GM12878 (cell line): ENCODE data around the gene TLR9. TPM values are rescaled to one million over a fixed set of nuclear protein-coding genes. Genes with fewer than 3 reads are reported as not detected.
A peak's percentile ranks its signal among the peaks of the same experiment; 100 is the strongest.

ENCODE experiments used
- ATAC-seq: fragments of 200-7000 bp; cut with Tn5 transposase; 3 replicates; pipeline ENCODE4 v1.9.1; 2020; ENCODE audit warnings: mild to moderate bottlenecking, moderate library complexity
- BruUV-seq: library from RNA; stranded (reverse); fragments of 400-500 nt; replicated peaks from 2 replicates; lab custom pipeline; 2021; lab: Mats Ljungman, UMichigan
- CTCF ChIA-PET: fragments of 300-600 bp; sonication (Branson Sonifier 250); formaldehyde crosslinking; extraction: SDS; loops from one replicate; lab custom pipeline; 2021; ENCODE audit warnings: inconsistent platforms; lab: Yijun Ruan, JAX
- POLR2A ChIA-PET: fragments of 350-600 bp; formaldehyde crosslinking; extraction: SDS; loops from one replicate; lab custom pipeline; 2021; ENCODE audit warnings: inconsistent platforms; lab: Charles Lee
- RAD21 ChIA-PET: fragments of 300-600 bp; sonication (Branson Sonifier 250); formaldehyde crosslinking; loops from one replicate; lab custom pipeline; 2023; ENCODE audit warnings: antibody characterized with exemption; ENCODE audit not compliant: unreplicated experiment; lab: Charles Lee
- SMC1A ChIA-PET: fragments of 300-600 bp; sonication (Branson Sonifier 250); formaldehyde crosslinking; loops from one replicate; lab custom pipeline; 2023; ENCODE audit not compliant: unreplicated experiment, uncharacterized antibody; lab: Charles Lee
- DNase-seq: peaks from one replicate; pipeline ENCODE4 v3.0.0-alpha.2; 2011; ENCODE audit warnings: low read depth, low spot score
- FAIRE-seq: peaks from 3 replicates; lab custom pipeline; 2011; peaks lifted over from hg19 to GRCh38; lab: Jason Lieb, UNC
- H2AFZ ChIP-seq: 2 replicates; pipeline ENCODE4 v1.6.0; 2011; ENCODE audit warnings: low read depth, low read length, control low read depth; ENCODE audit not compliant: control insufficient read depth
- H3K27ac ChIP-seq: 2 replicates; pipeline ENCODE4 v1.5.1; 2011; ENCODE audit warnings: control low read depth; ENCODE audit not compliant: control insufficient read depth, insufficient read depth
- H3K27me3 ChIP-seq, 2 experiments: replicated peaks in 1 of 2; 2 replicates each; pipeline versions ENCODE4 v1.6.0 to v1.6.1; 2011; ENCODE audit warnings: low read length in 1 of 2; ENCODE audit not compliant: control insufficient read depth in 2 of 2, insufficient read depth in 2 of 2
- H3K36me3 ChIP-seq, 2 experiments: 2 replicates each; pipeline ENCODE4 v1.5.1; 2011; ENCODE audit warnings: low read length in 1 of 2; ENCODE audit not compliant: control insufficient read depth in 2 of 2, insufficient read depth in 2 of 2
- H3K4me1 ChIP-seq: 2 replicates; pipeline ENCODE4 v1.6.1; 2011; ENCODE audit warnings: mild to moderate bottlenecking, low read length, moderate library complexity, mixed read lengths; ENCODE audit not compliant: control insufficient read depth, insufficient read depth
- H3K4me2 ChIP-seq: 2 replicates; pipeline ENCODE4 v1.6.0; 2011; ENCODE audit warnings: control low read depth; ENCODE audit not compliant: control insufficient read depth, insufficient read depth
- H3K4me3 ChIP-seq: fragments of 200-600 bp; sonication (generic); 2 replicates; pipeline ENCODE4 v1.5.1; 2016
- H3K79me2 ChIP-seq: 2 replicates; pipeline ENCODE4 v1.6.0; 2011; ENCODE audit warnings: low read length; ENCODE audit not compliant: control insufficient read depth, insufficient read depth
- H3K9ac ChIP-seq: 2 replicates; pipeline ENCODE4 v1.8.0; 2011; ENCODE audit warnings: low read length, control low read depth, mixed read lengths; ENCODE audit not compliant: control insufficient read depth, insufficient read depth
- H3K9me3 ChIP-seq: replicated peaks from 3 replicates; pipeline ENCODE4 v1.5.1; 2011; ENCODE audit warnings: mild to moderate bottlenecking, low read length; ENCODE audit not compliant: control insufficient read depth, insufficient read depth
- H4K20me1 ChIP-seq: 2 replicates; pipeline ENCODE4 v1.6.0; 2011; ENCODE audit not compliant: control insufficient read depth, insufficient read depth
- CEBPB ChIP-seq, 2 experiments: fragments of 150-350 bp in 1 of 2; IDR thresholded peaks; 2 replicates each; pipeline ENCODE4 v1.6.1; 2012 to 2014; ENCODE audit warnings: low read depth in 2 of 2, low read length in 2 of 2, borderline replicate concordance in 1 of 2, inconsistent platforms in 1 of 2
- CEBPZ ChIP-seq: fragments of 150-350 bp; IDR thresholded peaks from 2 replicates; pipeline ENCODE4 v1.6.1; 2016; ENCODE audit warnings: low read depth, low read length
- GATAD2B ChIP-seq: fragments of 450-650 bp; conservative IDR thresholded peaks from 2 replicates; pipeline ENCODE4 v1.6.1; 2017; ENCODE audit warnings: low read depth, mild to moderate bottlenecking, moderate library complexity
- HDGF ChIP-seq: fragments of 450-650 bp; IDR thresholded peaks from 2 replicates; pipeline ENCODE4 v1.6.1; 2016; ENCODE audit warnings: antibody characterized with exemption
- IRF3 ChIP-seq: fragments of 450-650 bp; IDR thresholded peaks from 2 replicates; pipeline ENCODE4 v1.6.1; 2014; ENCODE audit warnings: mild to moderate bottlenecking
- MEF2B ChIP-seq: fragments of 450-650 bp; IDR thresholded peaks from 2 replicates; pipeline ENCODE4 v1.6.1; 2018; ENCODE audit warnings: mild to moderate bottlenecking, moderate library complexity; ENCODE audit not compliant: partially characterized antibody, poor library complexity, severe bottlenecking
- MYC ChIP-seq: IDR thresholded peaks from 2 replicates; pipeline ENCODE4 v1.6.1; 2011; ENCODE audit warnings: mild to moderate bottlenecking, low read length, moderate library complexity, inconsistent platforms; ENCODE audit not compliant: insufficient read depth, insufficient replicate concordance, insufficient read length, severe bottlenecking
- TCF7 ChIP-seq: IDR thresholded peaks from 2 replicates; pipeline ENCODE4 v1.6.1; 2014; ENCODE audit warnings: antibody characterized with exemption, borderline replicate concordance
- USF1 ChIP-seq: IDR thresholded peaks from 2 replicates; pipeline ENCODE4 v1.6.1; 2011; ENCODE audit warnings: borderline replicate concordance, low read depth, mild to moderate bottlenecking, moderate library complexity, mixed read lengths, low read length; ENCODE audit not compliant: insufficient read depth; ENCODE audit errors: extremely low read length
- ZNF687 ChIP-seq: fragments of 450-650 bp; IDR thresholded peaks from 2 replicates; pipeline ENCODE4 v1.6.1; 2017; ENCODE audit warnings: mild to moderate bottlenecking, moderate library complexity
- WGBS: methylation state at CpG from one replicate; pipeline ENCODE4 v1.1.6; 2016; ENCODE audit warnings: low lambda C conversion rate; ENCODE audit not compliant: insufficient replicate concordance, insufficient coverage; ENCODE audit errors: missing lambda C conversion rate; 5-methylcytosine and 5-hydroxymethylcytosine counted together
- in situ Hi-C: fragments of 300-500 bp; cut with MboI; formaldehyde crosslinking; loops from 9 replicates; pipeline ENCODE4 v1.14.3; 2018; ENCODE audit warnings: mixed read lengths
- intact Hi-C: fragments of 100-400 bp; cut with micrococcal nuclease; formaldehyde crosslinking; loops from one replicate; pipeline ENCODE4 v1.14.2; 2022; ENCODE audit not compliant: unreplicated experiment
- polyA plus RNA-seq, 11 experiments: library from polyadenylated mRNA; depleted of rRNA in 4 of 11; unstranded in 6 of 11; stranded (reverse) in 5 of 11; fragments of >200 nt; fragmentation: Nextera tagmentation in 4 of 11; fragmentation: Illumina TruSeq in 1 of 11; extraction: Ambion mirVana in 4 of 11; extraction: Trizol in 1 of 11; gene quantifications; 1 replicate in 1 of 11; 2 replicates in 10 of 11; pipeline versions ENCODE4 v1.2.1 to v1.2.3, GENCODE V29; 2011 to 2016; ENCODE audit warnings: inconsistent platforms in 2 of 11, missing spikeins in 2 of 11, low read depth in 1 of 11
- total RNA-seq, 4 experiments: library from RNA; depleted of rRNA in 3 of 4; stranded (reverse); fragments of >200 nt in 3 of 4; fragmentation: Illumina TruSeq in 1 of 4; extraction: Trizol in 1 of 4; gene quantifications; 2 replicates each; pipeline versions ENCODE4 v1.2.1 to v1.2.3, GENCODE V29; 2013 to 2021

The TLR9 gene
- total and polyA plus RNA-seq, 10 of the 15 experiments (the other 5 are each of a cell fraction or from before 2014, with no cell fraction given) = 0.10 to 4.8 (median 0.53) TPM; not detected in 1

- ATAC-seq (peak; percentile 10), DNase-seq (no peak), FAIRE-seq (no peak)
- H2AFZ ChIP-seq = peak within 1 kb of the TSS; percentile 80
- intact Hi-C loops (loop anchor here (2.0 kb wide), 1 partner anchor 33 kb away; the partner anchor contains the start of gene WDR82), in situ Hi-C loops (no loop called here)
- ChIA-PET POLR2A (interaction anchor here (1.0 to 6.8 kb wide), 10 partner anchors 8 to 43 kb away, joined by 3 to 49 read pairs (median 4); partner anchors contain the start of genes GLYCTK and TLR9), CTCF (interaction anchor here (0.6 to 7.5 kb wide), 6 partner anchors 8 to 33 kb away, joined by 3 to 87 read pairs (median 4); partner anchors contain the start of gene WDR82), SMC1A (interaction anchor here (0.6 to 7.4 kb wide), 10 partner anchors 11 to 292 kb away, joined by 3 to 62 read pairs (median 4); partner anchors contain the start of gene WDR82), RAD21 (interaction anchor here (0.9 to 2.8 kb wide), 11 partner anchors 8 to 192 kb away, joined by 3 to 11 read pairs (median 5); partner anchors contain the start of gene WDR82)
- peak within 1 kb of the TSS; percentile 100 for H3K4me2 ChIP-seq
- WGBS = under 1% methylated on average over 72 of the region's 98 CpGs
- no peaks in the 10 kb centered on the region; the same call in none of the 2 replicates for H3K79me2 ChIP-seq
- peak within 1 kb of the TSS; percentile 89 for H3K4me3 ChIP-seq
- peak within 1 kb of the TSS; percentile 67 for H3K27ac ChIP-seq
- BruUV-seq = no TSS peak
- H3K9me3 ChIP-seq = no peaks in the 10 kb centered on the region; the same call in 2 of the 3 replicates
- H3K27me3 ChIP-seq = no peaks in the 10 kb centered on the region
- H4K20me1 ChIP-seq = no peaks in the 10 kb centered on the region
- H3K9ac ChIP-seq = peak within 1 kb of the TSS; percentile 80
- peaks cover 5 to 8% of the 10 kb centered on the region in 2 experiments; a peak in 3 of 4 replicates for H3K36me3 ChIP-seq
- H3K4me1 ChIP-seq = peaks cover 49% of the 10 kb centered on the region
- TF ChIP-seq MEF2B (no peak), ZNF687 (peak; percentile 84), CEBPB (IDR thresholded peaks at IDR 0.05; ENCODE audit: borderline replicate concordance in 1 of 2, low read depth in 2 of 2, low read length in 2 of 2) (no peak), GATAD2B (0 out of 2 replicates have a peak, but pooled peaks have one; percentile 75), MYC (no peak), USF1 (no peak), CEBPZ (no peak), HDGF (no peak), TCF7 (no peak), IRF3 (no peak)
Measured at GRCh38 chr3:52245322-52246263, 20.1 kb upstream of the TLR9 start, which contains the start of gene PPM1M. Gene PPM1M (plus strand): TSS chr3:52245759. CDS start chr3:52245825, 66 bp downstream.
